ENCODE measurements around the gene SLC6A3. TPM values are rescaled to one million over a fixed set of nuclear protein-coding genes. Genes with fewer than 3 reads are reported as not detected.

Gene SLC6A3
- total RNA-seq, 1 experiment from 2014 or later, result 0.05 TPM

DNA sequence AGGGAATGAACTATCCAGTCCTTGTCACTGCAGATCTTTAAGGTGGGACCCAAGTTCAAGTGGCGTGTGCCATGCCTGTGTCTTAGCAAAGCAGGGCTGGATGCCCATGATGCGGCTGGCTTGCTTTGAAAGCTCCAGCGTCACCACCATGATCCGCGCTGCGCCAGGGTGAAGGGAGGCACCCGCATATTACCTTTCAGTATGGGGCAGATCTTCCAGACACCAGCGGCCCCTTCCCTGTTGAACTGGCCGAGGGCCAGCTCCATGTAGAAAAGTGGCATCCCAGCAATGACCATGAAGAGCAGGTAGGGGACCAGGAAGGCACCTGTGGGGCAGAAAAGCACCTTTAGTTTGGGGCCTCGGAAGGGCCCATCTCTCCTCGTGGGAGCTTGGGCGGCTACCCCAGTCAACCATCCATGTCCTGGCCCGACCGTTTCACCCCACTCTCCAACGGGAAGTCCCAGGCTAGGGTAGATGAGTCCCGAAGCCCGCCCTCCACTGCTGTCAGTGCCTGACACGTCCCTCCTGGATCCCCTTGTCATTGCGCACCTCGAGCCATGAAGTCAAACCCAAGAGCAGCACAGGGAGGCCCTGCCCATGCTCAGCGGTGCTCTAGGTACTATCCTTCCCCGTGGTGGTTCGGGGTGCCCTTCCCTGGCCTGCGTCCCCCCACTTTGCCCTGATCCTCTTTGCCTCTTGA lies 3.9 kb downstream of the SLC6A3 start:
- peaks cover 8% of the 10 kb centered on the region for H3K27me3 ChIP-seq (ENCODE audit: control insufficient read depth, insufficient read depth, low read length)
- DNase-seq (ENCODE audit: low read depth, low spot score), result no peak
- ATAC-seq, result no peak

DNA sequence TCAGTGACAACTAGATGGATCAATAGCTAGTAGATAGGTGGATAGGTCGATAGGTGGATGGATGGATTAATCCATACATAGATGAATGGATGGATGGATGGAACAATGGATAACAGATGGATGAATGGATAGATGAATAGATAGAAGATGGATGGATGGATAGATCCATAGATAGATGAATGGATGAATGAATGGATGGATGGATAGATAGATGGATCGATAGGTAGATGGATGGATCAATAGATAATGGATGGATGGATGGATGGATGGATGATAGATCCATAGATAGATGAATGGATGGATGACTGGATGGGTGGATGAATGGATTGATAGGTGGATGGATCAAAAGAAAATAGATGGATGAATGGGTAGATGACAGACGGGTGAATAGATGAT lies 5.1 kb downstream of the SLC6A3 start:
- H3K36me3 ChIP-seq (ENCODE audit: control insufficient read depth, insufficient read depth, low read length), result no peaks in the 10 kb centered on the region
- no peak overlapping the region for H3K27ac ChIP-seq (ENCODE audit: low read length)
- no peak overlapping the region for H3K4me3 ChIP-seq (ENCODE audit: low read depth in 2 of 2, low read length in 2 of 2)
- intact Hi-C loops (cut with micrococcal nuclease; ENCODE audit: unreplicated experiment), result no loop called here
- ATAC-seq, result no peak
- in situ Hi-C loops (cut with HindIII; ENCODE audit: low pct_unique_long_range_greater_than_20kb, low sequenced_read_pairs), result no loop called here
- ChIA-PET CTCF (no interaction called here), POLR2A (no interaction called here)
- TF ChIP-seq SIN3A (IDR thresholded peaks at IDR 0.05; ENCODE audit: borderline replicate concordance, insufficient read depth, low read depth, low read length) (no peak), TCF7L2 (IDR thresholded peaks at IDR 0.05; ENCODE audit: low read depth, low read length) (no peak), POLR2AphosphoS5 (IDR thresholded peaks at IDR 0.05; ENCODE audit: low read depth, low read length) (no peak)
- TF ChIP-seq, protein P1, sequence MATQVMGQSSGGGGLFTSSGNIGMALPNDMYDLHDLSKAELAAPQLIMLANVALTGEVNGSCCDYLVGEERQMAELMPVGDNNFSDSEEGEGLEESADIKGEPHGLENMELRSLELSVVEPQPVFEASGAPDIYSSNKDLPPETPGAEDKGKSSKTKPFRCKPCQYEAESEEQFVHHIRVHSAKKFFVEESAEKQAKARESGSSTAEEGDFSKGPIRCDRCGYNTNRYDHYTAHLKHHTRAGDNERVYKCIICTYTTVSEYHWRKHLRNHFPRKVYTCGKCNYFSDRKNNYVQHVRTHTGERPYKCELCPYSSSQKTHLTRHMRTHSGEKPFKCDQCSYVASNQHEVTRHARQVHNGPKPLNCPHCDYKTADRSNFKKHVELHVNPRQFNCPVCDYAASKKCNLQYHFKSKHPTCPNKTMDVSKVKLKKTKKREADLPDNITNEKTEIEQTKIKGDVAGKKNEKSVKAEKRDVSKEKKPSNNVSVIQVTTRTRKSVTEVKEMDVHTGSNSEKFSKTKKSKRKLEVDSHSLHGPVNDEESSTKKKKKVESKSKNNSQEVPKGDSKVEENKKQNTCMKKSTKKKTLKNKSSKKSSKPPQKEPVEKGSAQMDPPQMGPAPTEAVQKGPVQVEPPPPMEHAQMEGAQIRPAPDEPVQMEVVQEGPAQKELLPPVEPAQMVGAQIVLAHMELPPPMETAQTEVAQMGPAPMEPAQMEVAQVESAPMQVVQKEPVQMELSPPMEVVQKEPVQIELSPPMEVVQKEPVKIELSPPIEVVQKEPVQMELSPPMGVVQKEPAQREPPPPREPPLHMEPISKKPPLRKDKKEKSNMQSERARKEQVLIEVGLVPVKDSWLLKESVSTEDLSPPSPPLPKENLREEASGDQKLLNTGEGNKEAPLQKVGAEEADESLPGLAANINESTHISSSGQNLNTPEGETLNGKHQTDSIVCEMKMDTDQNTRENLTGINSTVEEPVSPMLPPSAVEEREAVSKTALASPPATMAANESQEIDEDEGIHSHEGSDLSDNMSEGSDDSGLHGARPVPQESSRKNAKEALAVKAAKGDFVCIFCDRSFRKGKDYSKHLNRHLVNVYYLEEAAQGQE (IDR thresholded peaks at IDR 0.05; ENCODE audit: insufficient read depth in 1 of 2, low read depth in 2 of 2, low read length in 1 of 2), result no peak
- TF ChIP-seq, protein P2, sequence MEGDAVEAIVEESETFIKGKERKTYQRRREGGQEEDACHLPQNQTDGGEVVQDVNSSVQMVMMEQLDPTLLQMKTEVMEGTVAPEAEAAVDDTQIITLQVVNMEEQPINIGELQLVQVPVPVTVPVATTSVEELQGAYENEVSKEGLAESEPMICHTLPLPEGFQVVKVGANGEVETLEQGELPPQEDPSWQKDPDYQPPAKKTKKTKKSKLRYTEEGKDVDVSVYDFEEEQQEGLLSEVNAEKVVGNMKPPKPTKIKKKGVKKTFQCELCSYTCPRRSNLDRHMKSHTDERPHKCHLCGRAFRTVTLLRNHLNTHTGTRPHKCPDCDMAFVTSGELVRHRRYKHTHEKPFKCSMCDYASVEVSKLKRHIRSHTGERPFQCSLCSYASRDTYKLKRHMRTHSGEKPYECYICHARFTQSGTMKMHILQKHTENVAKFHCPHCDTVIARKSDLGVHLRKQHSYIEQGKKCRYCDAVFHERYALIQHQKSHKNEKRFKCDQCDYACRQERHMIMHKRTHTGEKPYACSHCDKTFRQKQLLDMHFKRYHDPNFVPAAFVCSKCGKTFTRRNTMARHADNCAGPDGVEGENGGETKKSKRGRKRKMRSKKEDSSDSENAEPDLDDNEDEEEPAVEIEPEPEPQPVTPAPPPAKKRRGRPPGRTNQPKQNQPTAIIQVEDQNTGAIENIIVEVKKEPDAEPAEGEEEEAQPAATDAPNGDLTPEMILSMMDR (IDR thresholded peaks at IDR 0.05), result no peak
- no peaks in the 10 kb centered on the region for H3K9me3 ChIP-seq (ENCODE audit: control insufficient read depth, insufficient read depth, low read depth, low read length)
- DNase-seq (ENCODE audit: low read depth, low spot score), result no peak
- H3K4me1 ChIP-seq (ENCODE audit: control insufficient read depth, insufficient read depth, low read length), result peaks cover 6% of the 10 kb centered on the region; the same call in 1 of the 2 replicates
- H3K27me3 ChIP-seq (ENCODE audit: control insufficient read depth, insufficient read depth, low read length), result peaks cover 8% of the 10 kb centered on the region
- BruUV-seq (replicated peaks), result no TSS peak

More for the DNA sequence above, 3.9 kb downstream of the SLC6A3 start:
- in situ Hi-C loops (cut with HindIII; ENCODE audit: low pct_unique_long_range_greater_than_20kb, low sequenced_read_pairs) (no loop called here), intact Hi-C loops (cut with micrococcal nuclease; ENCODE audit: unreplicated experiment) (no loop called here)
- Histone ChIP-seq H3K9me3 (ENCODE audit: control insufficient read depth, insufficient read depth, low read depth, low read length) (no peaks in the 10 kb centered on the region), H3K36me3 (ENCODE audit: control insufficient read depth, insufficient read depth, low read length) (no peaks in the 10 kb centered on the region), H3K4me1 (ENCODE audit: control insufficient read depth, insufficient read depth, low read length) (peaks cover 6% of the 10 kb centered on the region; the same call in 1 of the 2 replicates), H3K4me3 (ENCODE audit: low read depth in 2 of 2, low read length in 2 of 2) (no peak overlapping the region), H3K27ac (ENCODE audit: low read length) (no peak overlapping the region)
- TF ChIP-seq POLR2AphosphoS5 (IDR thresholded peaks at IDR 0.05; ENCODE audit: low read depth, low read length), result no peak
- TF ChIP-seq, protein P2 (IDR thresholded peaks at IDR 0.05), result no peak
- ChIA-PET CTCF (no interaction called here), POLR2A (no interaction called here)
- BruUV-seq (replicated peaks), result no TSS peak

Data from Panc1 (cell line).